Measurements from ENCODE around the gene GP1BB.
"Not testable (repeated sequence)": the region's sequence is repeated elsewhere in the genome, so short reads cannot be mapped to it uniquely, and the experiment has no call there.

GP1BB gene

DNA sequence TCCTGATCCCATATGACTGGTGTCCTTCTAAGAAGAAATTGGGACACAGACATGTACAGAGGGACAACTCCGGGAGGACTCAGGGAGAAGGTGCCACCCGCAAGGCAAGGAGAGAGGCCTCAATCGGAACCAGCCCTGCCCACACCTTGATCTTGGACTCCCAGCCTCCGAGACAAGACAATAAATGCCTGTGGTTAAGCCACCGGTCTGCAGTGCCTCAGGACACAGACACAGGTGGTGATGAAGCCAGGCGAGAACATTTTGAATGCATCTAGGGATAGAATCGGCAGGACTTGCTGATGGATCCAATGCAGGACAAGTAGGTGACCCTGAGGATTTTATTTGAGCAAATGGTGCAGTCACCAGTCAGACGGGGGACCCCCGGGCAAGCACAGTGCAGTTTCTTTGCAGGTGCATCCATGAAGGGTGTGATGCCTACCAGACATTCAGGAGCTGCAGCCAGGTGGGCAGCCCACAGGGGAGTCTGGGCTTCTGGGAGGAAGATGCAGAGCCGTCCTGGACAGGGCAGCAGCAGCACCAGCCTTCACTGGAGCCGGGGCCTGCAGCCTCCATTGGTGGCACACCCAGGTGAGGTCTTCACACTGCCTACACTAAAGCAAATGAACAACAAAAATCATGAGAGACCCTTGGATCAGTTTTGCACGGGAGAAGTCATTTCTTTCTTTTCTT, 29.2 kb upstream of the GP1BB start:
- no peak for DNase-seq

DNA sequence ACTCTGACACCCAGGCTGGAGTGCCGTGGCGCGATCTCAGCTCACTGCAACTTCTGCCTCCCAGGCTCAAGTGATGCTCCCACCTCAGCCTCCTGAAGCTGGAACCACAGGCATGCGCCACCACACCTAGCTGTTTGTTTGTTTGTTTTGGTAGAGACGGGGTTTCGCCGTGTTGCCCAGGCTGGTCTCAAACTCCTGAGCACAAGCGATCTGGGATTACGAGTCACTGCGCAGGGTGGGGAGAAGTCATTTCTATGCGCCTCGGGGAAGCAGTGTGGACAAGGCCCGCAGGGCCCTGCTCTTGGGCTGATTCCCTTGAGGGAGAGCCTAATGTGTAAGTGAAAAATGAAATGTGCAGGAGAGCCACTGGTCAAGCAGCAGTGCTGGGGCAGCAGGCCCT, 28.6 kb upstream of the GP1BB start:
- no peak for DNase-seq

DNA sequence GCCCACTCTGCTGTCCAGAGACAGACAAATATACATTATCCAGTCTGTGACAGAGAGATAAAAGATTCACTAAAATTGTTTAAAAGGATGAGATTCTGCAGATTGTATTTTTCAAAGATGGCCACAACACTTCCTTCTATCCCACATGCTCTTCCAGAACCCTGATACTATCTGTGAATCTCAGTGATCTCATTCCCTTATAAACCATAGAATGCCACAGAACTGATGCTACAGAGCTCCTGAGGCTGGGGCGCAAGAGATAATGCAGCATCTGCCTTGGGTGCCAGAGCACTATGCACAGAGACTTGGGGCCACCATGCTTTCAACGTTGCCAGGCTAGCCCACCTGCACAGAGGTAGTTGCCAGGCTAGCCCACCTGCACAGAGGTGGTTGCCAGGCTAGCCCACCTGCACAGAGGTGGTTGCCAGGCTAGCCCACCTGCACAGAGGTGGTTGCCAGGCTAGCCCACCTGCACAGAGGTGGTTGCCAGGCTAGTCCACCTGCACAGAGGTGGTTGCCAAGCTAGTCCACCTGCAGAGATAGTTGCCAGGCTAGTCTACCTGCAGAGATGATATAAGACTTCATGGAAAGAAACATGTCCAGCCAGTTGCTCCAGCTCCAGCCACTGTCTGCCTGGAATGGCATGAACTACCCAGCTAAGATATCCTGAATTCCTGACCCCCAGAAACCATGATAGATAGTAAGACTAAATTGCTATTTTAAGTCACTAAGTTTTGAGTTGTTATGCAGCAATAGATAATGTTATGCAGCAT, 26.6 kb upstream of the GP1BB start:
- DNase-seq, result no peak

DNA sequence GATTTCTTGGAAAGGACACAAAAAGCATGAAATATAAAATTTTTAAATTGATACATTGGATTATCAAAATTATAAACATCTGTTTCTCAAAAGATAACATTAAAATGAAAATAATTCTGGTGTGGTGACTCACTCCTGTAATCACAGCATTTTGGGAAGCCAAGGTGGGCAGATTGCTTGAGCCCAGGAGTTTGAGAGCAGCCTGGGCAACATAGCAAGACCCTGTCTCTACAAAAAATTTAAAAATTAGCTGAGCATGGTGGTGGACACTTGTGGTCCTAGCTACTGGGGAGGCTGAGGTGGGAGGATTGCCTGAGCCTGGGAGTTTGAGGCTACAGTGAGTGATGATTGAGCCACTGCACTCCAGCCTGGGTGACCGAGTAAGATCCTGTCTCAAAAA, 25.5 kb upstream of the GP1BB start:
- not testable (repeated sequence) for DNase-seq

DNA sequence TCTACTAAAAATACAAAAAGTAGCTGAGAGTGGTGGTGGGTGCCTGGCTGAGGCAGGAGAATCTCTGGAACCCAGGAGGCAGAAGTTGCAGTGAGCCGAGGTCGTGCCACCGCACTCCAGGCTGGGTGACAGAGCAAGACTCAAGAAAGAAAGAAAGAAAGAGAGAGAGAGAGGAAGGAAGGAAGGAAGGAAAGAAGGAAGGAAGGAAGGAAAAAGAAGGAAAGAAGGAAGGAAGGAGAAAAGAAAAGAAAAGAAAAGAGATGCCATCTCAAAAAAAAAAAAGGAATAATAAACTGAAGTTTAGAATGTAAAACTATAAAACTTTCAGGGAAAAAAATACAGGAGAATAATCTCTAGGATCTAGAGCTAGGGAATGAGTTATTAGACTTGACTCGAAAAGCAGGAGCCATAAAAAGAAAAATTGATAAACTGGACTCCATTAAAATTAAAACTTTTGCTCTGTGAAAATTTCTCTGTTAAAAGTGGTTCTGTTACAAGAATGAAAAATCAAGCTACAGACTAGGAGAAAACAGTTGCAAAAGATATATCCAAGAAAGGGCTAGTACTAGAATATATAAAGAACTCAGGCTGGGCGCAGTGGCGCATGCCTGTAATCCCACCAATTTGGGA, 22.4 kb upstream of the GP1BB start:
- no peak for DNase-seq

DNA sequence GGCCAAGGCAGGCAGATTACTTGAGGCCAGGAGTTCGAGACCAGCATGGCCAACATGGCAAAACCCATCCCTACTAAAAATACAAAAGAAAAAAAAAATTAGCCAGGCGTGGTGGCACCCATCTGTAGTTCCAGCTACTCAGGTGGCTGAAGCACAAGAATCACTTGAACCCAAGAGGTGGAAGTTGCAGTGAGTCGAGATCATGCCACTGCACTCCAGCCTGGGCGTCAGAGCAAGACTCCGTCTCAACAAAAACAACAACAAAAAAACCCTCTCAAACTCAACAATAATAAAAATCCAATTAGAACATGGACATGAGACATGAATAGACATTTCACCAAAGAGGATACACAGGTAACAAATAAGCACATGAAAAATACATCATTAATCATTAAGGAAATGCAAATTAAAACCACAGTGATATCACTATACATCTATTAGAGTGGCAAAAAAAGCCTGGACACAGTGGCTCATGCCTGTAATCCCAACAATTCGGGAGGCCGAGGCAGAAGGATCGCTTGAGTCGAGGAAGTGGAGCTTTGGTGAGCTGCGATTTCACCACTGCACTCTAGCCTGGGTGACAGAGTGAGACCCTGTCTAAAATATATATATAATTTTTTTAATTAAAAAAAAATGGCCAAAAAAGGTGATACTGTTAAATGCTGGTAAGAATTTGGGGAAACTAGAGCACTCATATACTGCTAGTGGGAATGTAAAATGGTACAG, 21.8 kb upstream of the GP1BB start:
- no peak for DNase-seq

DNA sequence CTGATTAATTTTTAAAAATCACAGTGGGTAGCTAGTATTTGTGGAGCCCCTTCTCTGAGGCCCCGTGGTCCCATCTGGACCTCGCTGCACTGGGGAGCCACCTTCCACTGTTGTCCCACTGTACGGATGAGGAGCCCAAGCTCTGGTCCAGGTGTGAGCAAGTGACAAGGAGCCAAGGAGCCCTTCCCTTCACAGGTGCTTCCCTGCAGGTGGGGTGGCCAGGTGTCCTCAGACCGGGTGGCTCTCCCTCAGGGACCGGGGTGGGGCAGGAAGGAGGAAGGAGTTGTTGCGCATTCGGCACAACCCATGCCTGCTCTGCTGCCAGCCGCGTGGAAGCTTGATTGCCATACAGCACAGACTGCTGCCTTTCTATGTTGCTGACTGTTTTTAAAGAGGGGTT, 19.5 kb upstream of the GP1BB start:
- DNase-seq, result no peak

DNA sequence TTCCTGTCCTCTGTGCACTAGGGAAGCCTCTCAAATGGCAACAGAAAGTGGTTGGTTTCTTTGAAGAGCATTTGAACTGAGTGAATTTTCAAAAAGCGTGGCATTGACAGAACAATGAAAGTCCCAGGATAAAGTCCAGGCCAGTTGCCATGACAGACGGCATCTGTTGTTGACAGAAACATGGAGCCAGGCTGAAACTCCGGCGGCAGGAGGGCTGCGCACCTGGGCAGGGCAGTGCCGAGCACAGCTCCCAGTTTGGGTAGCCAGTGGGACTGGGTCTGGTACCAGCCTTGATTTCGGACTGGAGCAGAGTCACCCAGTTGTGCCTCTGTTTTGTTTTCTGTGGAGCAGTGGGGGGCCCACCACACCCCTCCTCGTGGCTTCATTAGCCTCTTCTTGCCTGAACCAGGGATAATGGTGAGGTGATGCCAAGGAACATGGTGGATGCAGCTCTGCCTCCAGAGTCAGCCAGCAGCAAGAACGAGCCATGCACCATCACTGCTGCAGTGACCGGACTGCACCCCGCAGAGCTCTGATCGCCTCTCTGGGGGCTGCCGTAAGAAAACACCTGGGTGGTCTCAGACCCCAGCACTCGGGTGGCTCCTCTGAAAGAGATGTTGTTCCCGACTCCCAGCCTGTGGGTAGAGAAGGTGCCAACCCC, 18.9 kb upstream of the GP1BB start:
- no peak for DNase-seq

DNA sequence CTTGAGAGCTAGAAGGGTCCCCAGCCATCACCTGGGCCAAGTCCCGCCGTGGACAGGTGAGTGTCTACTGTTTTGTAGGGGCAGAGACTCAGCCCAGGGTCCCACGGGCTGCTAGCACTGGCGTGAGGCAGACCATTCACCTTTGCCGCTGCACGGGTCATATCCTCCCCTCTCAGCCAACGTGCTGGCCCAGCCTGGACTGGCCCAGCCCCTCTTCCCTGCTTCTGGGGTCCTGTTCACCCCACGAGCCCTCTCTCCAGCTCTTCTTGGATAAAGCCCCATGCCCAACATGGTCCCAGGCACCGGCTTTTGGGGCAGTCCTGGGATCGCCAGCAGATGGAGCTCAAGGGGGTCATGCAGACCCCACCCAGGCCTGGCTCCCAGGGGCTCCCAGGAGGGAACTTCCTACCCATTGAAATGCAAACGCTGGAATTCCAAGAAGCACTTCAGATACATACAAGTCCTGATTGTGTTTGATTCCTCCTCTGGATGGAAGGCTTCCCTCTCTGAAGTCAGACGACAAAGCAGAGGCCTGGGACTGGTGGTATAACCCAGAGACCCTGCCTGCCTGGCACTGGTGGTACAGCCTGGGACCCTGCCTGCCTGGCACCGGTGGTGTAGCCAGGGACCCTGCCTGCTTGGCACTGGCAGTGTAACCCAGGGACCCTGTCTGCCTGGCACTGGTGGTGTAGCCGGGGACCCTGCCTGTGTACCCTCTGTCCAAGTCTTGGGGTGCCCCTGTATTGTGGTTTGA, 18.0 kb upstream of the GP1BB start:
- no peak for DNase-seq

DNA sequence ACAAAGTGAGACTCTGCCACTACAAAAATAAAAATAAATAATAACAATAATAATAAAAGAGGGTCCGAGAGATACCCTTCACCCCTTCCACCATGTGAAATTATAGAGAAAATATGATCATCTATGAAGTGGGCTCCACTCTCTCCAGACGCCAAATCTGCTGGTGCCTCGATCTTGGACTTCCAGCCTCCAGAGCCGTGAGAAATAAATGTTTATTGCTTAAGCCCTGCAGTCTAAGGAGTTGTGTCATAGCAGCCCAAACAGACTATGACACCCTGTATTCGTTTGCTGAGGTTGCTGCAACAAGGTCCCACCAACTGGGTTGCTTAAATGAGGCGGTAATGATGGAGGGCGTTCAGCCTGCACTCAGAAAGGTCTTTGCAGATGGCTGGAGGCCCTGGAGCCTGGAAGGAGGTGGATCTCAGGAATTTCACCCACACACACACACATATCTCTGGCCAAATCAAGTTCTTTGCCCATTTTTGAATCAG, 16.6 kb upstream of the GP1BB start:
- DNase-seq, result no peak

DNA sequence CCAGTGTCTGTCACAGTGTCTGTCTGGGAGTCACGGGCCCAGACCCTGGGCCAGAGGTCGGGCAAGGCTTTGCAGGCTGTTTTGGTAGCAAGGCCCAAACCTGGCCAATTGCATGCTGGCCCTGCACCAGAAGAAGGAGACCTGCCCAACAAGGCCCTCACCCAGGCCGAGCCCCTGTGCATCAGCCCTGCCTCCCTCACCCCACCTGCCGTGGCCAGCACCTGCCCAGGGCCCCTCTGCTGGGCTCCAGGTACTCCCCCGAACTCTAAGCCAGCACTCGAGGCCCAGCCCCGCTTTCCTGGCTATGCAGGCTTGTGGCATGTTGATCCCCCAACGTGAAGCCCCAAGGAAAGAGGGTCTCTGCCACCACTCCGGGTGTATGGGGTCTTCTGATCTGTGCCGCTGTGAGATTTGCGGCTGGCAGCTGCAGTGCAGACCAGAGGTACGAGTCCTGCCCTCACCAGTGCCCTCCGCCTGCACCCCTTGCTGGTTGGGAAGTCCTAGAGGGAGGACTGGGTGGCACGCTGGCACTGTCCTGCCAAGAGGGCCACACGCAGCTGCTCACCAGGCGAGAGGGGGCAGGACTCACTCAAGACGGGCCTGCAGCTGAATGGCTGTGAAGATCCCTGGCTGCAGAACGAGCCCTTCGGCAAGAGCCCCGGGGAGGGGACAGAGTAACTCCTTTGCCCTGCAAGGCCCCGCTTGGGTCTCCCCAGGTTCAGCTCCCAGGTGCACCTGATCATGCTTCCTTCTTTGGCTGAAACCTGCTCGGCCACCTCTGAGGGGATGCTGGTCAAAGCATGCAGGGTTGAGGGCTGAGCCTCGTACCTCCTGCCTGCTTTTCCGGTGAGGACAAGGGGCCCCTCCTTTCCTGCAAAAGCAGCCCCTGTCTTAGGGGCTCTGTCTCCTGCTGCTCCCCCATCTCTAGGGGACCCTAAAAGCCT, 15.7 kb upstream of the GP1BB start:
- no peak for DNase-seq

DNA sequence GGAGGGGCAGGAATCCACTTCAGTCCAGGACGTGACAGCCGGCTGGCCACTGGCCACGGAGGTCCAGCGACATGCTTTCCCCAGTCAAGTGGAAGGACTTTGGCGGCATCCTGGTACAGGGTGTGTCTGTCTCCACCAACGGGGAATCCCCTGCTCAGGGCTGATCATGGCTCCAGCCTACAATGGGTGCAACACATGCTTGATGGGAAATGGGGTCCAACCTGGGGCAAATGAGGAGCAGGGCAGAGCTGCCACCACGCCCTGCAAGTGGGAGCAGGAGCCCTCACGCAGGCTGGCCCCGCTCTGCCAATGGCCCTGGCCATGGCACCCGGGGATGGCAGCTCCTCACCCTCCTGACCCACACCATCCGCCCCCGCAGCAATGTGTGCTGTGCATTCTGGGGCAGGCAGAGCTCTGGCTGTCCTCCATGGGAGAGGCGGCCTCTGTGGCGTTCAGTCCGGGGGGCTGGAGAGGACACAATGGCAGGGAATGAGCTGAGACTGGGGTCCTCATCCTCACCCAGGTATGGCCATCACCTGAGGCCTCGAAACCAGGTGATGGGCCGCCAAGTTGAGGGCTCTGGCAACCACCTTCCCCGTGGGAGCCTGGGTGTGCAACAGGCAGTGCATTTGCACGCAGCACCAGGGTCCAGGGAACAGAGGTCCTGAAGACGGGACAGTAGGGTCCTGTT, 14.9 kb upstream of the GP1BB start:
- no peak for DNase-seq

DNA sequence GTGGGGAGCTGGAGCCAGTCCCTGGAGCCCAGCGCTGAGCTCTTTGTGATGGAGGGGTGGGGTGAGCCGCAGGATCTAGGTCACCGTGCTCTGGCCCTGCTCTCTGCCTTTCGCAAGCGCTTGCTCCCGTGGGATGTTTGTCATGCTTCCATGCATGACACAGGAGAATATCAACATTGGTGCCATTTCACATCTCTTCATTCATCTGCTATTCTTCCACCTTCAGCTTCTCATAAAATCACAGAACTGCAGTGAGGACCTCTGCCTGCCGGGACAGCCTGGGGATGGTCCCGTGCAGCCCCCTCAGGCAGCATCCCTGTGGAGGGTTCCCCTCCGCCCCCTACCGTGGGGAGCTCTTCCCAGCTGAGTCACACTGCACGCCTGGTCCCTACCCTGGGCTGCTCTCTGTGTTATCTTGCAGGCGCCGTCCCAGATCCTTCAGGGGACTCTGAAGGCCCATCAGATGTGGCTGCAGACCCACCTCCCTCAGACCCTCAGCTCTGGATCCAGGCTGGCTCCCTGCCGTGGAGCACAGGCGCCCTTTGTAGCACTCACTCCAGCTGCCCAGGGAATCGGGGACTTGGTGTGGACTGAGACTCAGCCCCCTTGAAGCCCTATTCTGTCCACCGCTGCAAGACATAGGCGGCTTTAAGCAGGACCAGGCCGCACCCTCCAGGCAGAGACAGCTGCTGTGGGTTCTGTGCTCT, 14.1 kb upstream of the GP1BB start:
- DNase-seq, result no peak

DNA sequence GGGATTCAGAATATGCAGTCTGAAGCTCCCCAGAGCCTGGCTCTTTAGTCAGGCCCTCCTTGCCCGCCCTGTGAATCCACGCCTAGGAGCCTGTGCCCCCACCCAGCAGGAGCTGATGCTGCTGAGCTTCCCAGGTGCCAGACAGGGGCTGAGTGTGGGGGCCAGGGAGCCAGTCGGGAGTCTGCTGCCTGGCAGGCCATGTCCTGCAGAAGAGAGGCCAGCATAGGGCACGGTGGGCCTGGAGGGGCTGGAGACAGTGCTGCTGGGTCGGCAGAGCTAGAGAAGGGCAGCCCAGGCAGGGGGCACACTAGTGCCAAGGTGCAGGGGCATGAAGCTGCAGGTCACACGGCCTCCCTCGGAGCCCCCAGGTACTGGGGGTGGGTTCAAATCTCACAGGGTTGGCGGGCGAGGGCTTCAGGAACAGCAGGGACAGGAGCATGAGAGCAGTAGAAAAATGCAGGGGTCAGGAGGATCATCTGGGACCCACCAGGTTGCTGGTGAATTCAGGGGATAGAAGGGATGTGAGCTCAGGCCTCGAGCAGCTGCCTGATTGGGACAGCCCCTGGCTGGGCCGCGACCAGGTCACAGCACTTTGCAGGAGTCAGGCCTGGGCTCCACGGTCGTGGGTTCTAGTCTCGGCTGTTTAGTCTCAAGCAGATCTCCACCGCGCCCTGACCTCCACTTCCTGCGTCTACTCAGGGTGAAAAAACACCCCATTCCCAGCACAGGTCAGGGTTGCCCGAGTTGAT, 13.1 kb upstream of the GP1BB start:
- no peak for DNase-seq

DNA sequence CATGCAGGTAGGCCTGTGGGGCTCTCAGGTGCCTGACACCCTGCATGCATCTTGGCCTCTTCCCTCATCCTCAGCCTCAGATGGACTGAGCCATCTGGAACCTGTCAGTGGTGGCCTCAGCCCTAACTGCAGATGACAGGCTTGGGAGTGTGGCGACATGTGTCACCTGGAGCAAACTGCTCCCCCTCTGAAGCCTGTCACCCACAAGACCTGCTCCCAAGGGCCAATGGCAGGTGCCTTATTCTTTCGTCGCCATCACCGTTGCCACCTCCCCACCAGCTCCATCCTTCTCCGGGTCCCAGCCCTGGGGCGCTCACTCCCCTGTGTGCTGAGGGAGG, 12.6 kb upstream of the GP1BB start:
- no peak for DNase-seq

DNA sequence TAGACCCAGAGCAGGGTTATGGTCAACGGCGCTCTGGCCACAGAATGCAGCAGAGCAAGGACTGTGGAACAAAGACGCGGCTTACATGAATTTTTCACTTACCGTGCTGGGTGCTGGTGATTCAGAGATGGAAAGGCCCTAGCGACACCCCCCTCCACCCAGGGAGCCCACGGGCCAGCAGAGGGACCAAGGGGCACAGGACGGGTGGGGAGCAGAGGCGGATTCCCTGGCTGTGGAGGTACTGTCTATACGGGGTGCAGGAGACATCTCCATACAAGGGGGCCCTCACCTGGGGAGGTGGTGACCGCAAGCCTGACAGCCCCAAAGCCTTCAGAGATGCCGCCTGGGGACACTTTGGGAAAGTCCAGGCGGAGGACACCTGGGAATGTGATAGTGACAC, 10.1 kb upstream of the GP1BB start:
- no peak for DNase-seq

DNA sequence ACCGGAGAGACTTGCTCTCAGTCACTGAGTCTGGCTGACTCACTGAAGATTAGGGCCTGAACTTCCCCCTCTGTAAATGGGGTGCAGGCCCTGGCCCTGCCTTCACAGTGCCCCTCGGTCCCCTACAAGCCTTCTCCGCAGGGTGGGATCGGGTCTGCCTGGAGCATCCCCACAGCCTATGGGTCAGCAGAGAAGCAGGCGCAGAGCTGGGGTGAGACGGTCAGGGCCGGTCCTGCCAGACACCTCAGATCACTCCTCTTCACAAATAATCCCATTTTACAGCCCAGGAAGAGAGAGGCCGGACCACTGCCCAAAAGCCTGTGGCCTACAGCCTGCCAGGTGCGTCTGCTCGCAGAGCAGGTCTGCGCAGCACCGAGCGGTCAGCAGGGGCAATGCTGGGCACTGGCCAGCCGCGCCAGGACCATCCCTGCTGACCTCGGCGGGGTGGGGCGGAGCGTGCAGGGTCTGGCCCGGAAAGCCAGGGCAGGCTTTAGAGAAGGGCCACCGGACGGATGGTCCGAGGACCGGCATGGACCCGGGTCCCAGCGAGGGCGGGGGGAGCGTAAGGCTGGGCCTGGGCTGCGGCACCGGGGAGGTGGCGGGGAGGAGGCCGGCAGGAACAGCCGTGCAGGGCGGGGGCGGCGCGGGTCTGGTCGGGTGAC, 9.6 kb upstream of the GP1BB start:
- no peak for DNase-seq
